ENCODE results near the gene BIRC7. TPM values are rescaled to one million over a fixed set of nuclear protein-coding genes. Genes with fewer than 3 reads are reported as not detected.

BIRC7 gene
- total RNA-seq, 1 experiment from 2014 or later = 0.17 TPM

DNA sequence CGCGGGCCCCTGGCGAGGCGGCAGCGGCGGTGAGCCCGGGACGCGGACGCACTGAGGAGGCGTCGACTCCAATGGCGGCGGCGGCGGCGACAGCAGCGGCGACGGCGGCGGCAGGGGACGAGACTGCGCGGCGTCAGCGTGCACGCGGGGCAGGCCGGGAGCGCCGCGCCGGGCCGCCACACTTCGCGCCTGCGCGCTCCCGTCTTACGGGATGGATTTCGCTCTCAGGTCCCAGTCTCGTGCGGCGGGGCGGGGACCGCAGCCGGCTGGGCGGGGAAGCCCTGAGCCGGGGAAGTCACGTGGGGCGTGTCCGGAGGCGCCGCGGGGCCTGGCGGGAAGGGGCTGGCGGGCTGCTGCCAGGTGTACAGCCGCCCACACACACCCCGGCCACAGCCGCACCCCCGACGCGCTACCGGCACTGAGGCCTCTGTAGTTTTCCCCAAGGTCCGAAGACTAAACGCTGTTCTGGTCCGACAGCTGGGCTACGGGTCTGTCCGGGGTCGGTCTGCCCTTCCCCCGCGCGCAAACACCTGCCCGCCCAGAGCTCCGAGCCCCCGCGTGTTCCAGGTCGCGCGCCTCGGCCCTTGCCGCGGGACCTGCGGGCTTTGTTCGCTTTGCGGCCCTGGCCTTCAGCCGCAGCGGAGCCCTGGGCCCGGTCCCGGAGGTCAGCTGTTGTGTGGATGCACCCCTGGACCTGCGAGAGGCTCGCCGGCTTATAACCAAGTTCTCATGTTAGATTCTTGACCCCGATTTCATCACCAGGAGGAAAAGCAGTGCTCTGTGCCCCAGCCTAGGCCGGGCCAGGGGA is 19.5 kb upstream of the BIRC7 start, which contains the start of gene YTHDF1 (continued):
- TF ChIP-seq, protein P1, sequence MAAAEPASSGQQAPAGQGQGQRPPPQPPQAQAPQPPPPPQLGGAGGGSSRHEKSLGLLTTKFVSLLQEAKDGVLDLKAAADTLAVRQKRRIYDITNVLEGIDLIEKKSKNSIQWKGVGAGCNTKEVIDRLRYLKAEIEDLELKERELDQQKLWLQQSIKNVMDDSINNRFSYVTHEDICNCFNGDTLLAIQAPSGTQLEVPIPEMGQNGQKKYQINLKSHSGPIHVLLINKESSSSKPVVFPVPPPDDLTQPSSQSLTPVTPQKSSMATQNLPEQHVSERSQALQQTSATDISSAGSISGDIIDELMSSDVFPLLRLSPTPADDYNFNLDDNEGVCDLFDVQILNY (CRISPR knock-in tag; IDR thresholded peaks at IDR 0.05) = peak; percentile 94
- TF ChIP-seq, protein P2, sequence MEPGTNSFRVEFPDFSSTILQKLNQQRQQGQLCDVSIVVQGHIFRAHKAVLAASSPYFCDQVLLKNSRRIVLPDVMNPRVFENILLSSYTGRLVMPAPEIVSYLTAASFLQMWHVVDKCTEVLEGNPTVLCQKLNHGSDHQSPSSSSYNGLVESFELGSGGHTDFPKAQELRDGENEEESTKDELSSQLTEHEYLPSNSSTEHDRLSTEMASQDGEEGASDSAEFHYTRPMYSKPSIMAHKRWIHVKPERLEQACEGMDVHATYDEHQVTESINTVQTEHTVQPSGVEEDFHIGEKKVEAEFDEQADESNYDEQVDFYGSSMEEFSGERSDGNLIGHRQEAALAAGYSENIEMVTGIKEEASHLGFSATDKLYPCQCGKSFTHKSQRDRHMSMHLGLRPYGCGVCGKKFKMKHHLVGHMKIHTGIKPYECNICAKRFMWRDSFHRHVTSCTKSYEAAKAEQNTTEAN (CRISPR knock-in tag; IDR thresholded peaks at IDR 0.05) = 0 out of 2 replicates have a peak, but pooled peaks have one; percentile 64
- TF ChIP-seq PRRX2 (CRISPR knock-in tag; IDR thresholded peaks at IDR 0.05) (no peak), MYBL2 (CRISPR knock-in tag; IDR thresholded peaks at IDR 0.05) (peak; percentile 78; the same call in 1 of the 2 replicates), KAT7 (CRISPR knock-in tag; IDR thresholded peaks at IDR 0.05; ENCODE audit: borderline replicate concordance) (0 out of 2 replicates have a peak, but pooled peaks have one; percentile 53), ESRRA (CRISPR knock-in tag; IDR thresholded peaks at IDR 0.05; ENCODE audit: borderline replicate concordance) (0 out of 2 replicates have a peak, but pooled peaks have one; percentile 22), OVOL2 (CRISPR knock-in tag; IDR thresholded peaks at IDR 0.05; ENCODE audit: borderline replicate concordance) (no peak), NFE2L1 (CRISPR knock-in tag; IDR thresholded peaks at IDR 0.05) (peak; percentile 75)

DNA sequence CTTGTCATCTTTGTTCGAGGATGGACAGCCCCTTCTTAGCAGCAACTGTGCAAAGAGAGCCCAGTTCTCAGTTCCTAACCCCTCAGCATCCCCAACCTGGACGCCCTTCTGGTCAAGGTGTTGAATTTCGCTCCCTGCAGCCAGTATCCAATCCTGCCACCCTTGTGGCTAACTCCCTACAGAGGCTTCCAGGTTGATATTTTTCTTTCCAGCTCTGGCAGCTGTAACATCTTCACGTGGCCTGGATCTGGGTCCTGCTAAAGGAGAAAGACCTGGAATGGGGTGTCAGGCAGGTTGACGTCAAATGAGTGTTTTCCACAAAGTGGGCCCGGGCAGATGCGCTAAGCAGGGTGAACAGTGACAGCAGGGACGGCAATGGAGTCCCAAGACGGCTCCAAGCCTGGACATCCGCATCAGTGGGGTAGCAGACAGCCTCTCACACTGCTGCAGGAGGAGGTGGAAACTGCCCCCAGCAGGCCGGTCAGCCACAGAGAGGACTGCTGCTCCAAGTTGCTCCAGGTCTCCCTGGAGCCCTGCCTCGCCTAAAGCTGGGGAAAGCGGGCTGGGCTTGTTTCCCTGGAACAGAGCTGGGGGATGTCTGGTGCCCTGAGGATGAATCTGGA is 18.7 kb upstream of the BIRC7 start:
- Mint-ChIP-seq H3K4me1 (peaks cover 27% of the 10 kb centered on the region), H3K9me3 (no peaks in the 10 kb centered on the region), H3K27ac (no peak overlapping the region; the same call in 1 of the 2 replicates), H3K4me3 (peak overlapping the region; percentile 79), H3K36me3 (peaks cover 30% of the 10 kb centered on the region), H3K27me3 (ENCODE audit: low read depth) (peaks cover 4% of the 10 kb centered on the region; the same call in 1 of the 2 replicates)
- ATAC-seq (peak; percentile 23), DNase-seq (ENCODE audit: low spot score) (no peak)
- ChIA-PET CTCF (interaction anchor here (0.9 to 2.7 kb wide), 3 partner anchors 14 to 161 kb away, joined by 3 to 10 read pairs (median 8); partner anchors contain the start of gene BIRC7), POLR2A (interaction anchor here (1.0 kb wide), 1 partner anchor 20 kb away, joined by 3 read pairs; no protein-coding TSS in a partner anchor)
- TF ChIP-seq, protein P3, sequence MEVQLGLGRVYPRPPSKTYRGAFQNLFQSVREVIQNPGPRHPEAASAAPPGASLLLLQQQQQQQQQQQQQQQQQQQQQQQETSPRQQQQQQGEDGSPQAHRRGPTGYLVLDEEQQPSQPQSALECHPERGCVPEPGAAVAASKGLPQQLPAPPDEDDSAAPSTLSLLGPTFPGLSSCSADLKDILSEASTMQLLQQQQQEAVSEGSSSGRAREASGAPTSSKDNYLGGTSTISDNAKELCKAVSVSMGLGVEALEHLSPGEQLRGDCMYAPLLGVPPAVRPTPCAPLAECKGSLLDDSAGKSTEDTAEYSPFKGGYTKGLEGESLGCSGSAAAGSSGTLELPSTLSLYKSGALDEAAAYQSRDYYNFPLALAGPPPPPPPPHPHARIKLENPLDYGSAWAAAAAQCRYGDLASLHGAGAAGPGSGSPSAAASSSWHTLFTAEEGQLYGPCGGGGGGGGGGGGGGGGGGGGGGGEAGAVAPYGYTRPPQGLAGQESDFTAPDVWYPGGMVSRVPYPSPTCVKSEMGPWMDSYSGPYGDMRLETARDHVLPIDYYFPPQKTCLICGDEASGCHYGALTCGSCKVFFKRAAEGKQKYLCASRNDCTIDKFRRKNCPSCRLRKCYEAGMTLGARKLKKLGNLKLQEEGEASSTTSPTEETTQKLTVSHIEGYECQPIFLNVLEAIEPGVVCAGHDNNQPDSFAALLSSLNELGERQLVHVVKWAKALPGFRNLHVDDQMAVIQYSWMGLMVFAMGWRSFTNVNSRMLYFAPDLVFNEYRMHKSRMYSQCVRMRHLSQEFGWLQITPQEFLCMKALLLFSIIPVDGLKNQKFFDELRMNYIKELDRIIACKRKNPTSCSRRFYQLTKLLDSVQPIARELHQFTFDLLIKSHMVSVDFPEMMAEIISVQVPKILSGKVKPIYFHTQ (CRISPR knock-in tag; IDR thresholded peaks at IDR 0.05) = no peak
- TF ChIP-seq, protein P4, sequence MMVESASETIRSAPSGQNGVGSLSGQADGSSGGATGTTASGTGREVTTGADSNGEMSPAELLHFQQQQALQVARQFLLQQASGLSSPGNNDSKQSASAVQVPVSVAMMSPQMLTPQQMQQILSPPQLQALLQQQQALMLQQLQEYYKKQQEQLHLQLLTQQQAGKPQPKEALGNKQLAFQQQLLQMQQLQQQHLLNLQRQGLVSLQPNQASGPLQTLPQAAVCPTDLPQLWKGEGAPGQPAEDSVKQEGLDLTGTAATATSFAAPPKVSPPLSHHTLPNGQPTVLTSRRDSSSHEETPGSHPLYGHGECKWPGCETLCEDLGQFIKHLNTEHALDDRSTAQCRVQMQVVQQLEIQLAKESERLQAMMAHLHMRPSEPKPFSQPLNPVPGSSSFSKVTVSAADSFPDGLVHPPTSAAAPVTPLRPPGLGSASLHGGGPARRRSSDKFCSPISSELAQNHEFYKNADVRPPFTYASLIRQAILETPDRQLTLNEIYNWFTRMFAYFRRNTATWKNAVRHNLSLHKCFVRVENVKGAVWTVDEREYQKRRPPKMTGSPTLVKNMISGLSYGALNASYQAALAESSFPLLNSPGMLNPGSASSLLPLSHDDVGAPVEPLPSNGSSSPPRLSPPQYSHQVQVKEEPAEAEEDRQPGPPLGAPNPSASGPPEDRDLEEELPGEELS (CRISPR knock-in tag; IDR thresholded peaks at IDR 0.05) = no peak
- TF ChIP-seq, protein P5, sequence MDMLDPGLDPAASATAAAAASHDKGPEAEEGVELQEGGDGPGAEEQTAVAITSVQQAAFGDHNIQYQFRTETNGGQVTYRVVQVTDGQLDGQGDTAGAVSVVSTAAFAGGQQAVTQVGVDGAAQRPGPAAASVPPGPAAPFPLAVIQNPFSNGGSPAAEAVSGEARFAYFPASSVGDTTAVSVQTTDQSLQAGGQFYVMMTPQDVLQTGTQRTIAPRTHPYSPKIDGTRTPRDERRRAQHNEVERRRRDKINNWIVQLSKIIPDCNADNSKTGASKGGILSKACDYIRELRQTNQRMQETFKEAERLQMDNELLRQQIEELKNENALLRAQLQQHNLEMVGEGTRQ (CRISPR knock-in tag; IDR thresholded peaks at IDR 0.05) = no peak
- TF ChIP-seq, protein P6, sequence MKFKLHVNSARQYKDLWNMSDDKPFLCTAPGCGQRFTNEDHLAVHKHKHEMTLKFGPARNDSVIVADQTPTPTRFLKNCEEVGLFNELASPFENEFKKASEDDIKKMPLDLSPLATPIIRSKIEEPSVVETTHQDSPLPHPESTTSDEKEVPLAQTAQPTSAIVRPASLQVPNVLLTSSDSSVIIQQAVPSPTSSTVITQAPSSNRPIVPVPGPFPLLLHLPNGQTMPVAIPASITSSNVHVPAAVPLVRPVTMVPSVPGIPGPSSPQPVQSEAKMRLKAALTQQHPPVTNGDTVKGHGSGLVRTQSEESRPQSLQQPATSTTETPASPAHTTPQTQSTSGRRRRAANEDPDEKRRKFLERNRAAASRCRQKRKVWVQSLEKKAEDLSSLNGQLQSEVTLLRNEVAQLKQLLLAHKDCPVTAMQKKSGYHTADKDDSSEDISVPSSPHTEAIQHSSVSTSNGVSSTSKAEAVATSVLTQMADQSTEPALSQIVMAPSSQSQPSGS (CRISPR knock-in tag; IDR thresholded peaks at IDR 0.05; ENCODE audit: borderline replicate concordance, low read depth) = no peak
- TF ChIP-seq, protein P7, sequence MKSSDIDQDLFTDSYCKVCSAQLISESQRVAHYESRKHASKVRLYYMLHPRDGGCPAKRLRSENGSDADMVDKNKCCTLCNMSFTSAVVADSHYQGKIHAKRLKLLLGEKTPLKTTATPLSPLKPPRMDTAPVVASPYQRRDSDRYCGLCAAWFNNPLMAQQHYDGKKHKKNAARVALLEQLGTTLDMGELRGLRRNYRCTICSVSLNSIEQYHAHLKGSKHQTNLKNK (CRISPR knock-in tag; IDR thresholded peaks at IDR 0.05) = no peak
- TF ChIP-seq EMX1 (CRISPR knock-in tag; IDR thresholded peaks at IDR 0.05) (no peak), RELA (CRISPR knock-in tag; IDR thresholded peaks at IDR 0.05; ENCODE audit: borderline replicate concordance) (no peak), ZNF121 (CRISPR knock-in tag; IDR thresholded peaks at IDR 0.05) (no peak), ZBTB21 (CRISPR knock-in tag; IDR thresholded peaks at IDR 0.05; ENCODE audit: borderline replicate concordance) (no peak), PRRX2 (CRISPR knock-in tag; IDR thresholded peaks at IDR 0.05) (no peak), GTF2I (CRISPR knock-in tag; conservative IDR thresholded peaks at IDR 0.05) (no peak)
- TF ChIP-seq, protein P8, sequence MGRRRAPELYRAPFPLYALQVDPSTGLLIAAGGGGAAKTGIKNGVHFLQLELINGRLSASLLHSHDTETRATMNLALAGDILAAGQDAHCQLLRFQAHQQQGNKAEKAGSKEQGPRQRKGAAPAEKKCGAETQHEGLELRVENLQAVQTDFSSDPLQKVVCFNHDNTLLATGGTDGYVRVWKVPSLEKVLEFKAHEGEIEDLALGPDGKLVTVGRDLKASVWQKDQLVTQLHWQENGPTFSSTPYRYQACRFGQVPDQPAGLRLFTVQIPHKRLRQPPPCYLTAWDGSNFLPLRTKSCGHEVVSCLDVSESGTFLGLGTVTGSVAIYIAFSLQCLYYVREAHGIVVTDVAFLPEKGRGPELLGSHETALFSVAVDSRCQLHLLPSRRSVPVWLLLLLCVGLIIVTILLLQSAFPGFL (CRISPR knock-in tag; IDR thresholded peaks at IDR 0.05; ENCODE audit: borderline replicate concordance) = no peak

All from WTC11 (cell line).